HUES48 (cell line): Measurements from ENCODE around the gene ZBTB5.
"Not testable (repeated sequence)": the region's sequence is repeated elsewhere in the genome, so short reads cannot be mapped to it uniquely, and the experiment has no call there.

Experiments used
- H3K27ac ChIP-seq: one replicate; pipeline ENCODE4 v1.7.0; 2013; ENCODE audit warnings: low read depth, low read length, inconsistent platforms
- H3K27me3 ChIP-seq: 2 replicates; pipeline ENCODE4 v1.6.1; 2013; ENCODE audit warnings: mild to moderate bottlenecking, low read length; ENCODE audit not compliant: control insufficient read depth, insufficient read depth
- H3K36me3 ChIP-seq: 2 replicates; pipeline ENCODE4 v1.6.1; 2013; ENCODE audit warnings: low read length; ENCODE audit not compliant: control insufficient read depth, insufficient read depth
- H3K4me1 ChIP-seq: 2 replicates; pipeline ENCODE4 v1.6.1; 2013; ENCODE audit warnings: mild to moderate bottlenecking, low read length; ENCODE audit not compliant: control insufficient read depth, insufficient read depth
- H3K4me3 ChIP-seq: 2 replicates; pipeline ENCODE4 v1.5.1; 2013; ENCODE audit warnings: mild to moderate bottlenecking, low read depth, low read length
- H3K9ac ChIP-seq: 2 replicates; pipeline ENCODE4 v1.6.1; 2013; ENCODE audit warnings: mild to moderate bottlenecking, low read depth, low read length, moderate library complexity
- H3K9me3 ChIP-seq: 2 replicates; pipeline ENCODE4 v1.6.1; 2013; ENCODE audit warnings: low read length; ENCODE audit not compliant: control insufficient read depth, insufficient read depth

Gene ZBTB5

DNA sequence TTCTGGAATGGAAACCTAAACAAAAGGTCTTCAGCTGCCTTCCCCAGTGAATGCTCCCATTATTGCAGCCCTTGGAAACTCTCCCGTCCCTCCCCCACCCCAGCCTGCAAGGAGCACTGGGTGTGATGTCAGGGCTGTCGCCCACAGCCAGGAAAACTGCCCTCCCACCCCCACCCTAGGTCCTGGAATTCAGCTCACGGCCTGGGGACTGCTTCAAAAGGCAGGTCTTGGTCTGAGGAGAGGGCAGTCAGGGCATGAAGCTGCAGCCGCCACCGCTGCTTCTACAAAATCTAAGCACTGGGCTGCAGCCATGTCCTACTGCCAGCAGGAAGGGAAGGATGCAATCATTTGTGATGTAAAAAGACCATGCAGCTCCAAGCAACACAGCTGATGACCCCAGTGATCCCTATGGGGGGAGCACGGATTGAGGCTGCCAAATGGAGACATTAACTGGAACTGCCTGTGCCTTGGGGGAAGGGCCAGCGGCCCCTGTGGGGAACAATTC, 31.3 kb downstream of the ZBTB5 start:
- Histone ChIP-seq H3K27ac (peak overlapping the region; percentile 82), H3K4me3 (no peak overlapping the region), H3K9me3 (no peaks in the 10 kb centered on the region), H3K4me1 (peaks cover 14% of the 10 kb centered on the region; the same call in 1 of the 2 replicates), H3K36me3 (peaks cover 84% of the 10 kb centered on the region), H3K27me3 (no peaks in the 10 kb centered on the region), H3K9ac (no peak overlapping the region)

- H3K4me3 ChIP-seq, result no peak overlapping the region
- no peak overlapping the region for H3K27ac ChIP-seq
- H3K9me3 ChIP-seq, result no peaks in the 10 kb centered on the region
- H3K9ac ChIP-seq, result no peak overlapping the region
- peaks cover 84% of the 10 kb centered on the region for H3K36me3 ChIP-seq
- H3K27me3 ChIP-seq, result no peaks in the 10 kb centered on the region
- peaks cover 14% of the 10 kb centered on the region; the same call in 1 of the 2 replicates for H3K4me1 ChIP-seq
Observed at GRCh38 chr9:37432020-37432419, 33.2 kb downstream of the ZBTB5 start.

GRCh38 chr9:37430841-37431597, 34.2 kb downstream of the ZBTB5 start:
- H3K4me3 ChIP-seq, result no peak overlapping the region
- 0 out of 2 replicates have a peak overlapping the region, but pooled peaks have one; percentile 25 for H3K9ac ChIP-seq
- H3K27ac ChIP-seq, result peak overlapping the region; percentile 38
- peaks cover 85% of the 10 kb centered on the region for H3K36me3 ChIP-seq
- no peaks in the 10 kb centered on the region for H3K27me3 ChIP-seq
- no peaks in the 10 kb centered on the region for H3K9me3 ChIP-seq
- peaks cover 14% of the 10 kb centered on the region; the same call in 1 of the 2 replicates for H3K4me1 ChIP-seq

- no peaks in the 10 kb centered on the region for H3K9me3 ChIP-seq
- H3K9ac ChIP-seq, result no peak overlapping the region
- no peak overlapping the region for H3K4me3 ChIP-seq
- H3K4me1 ChIP-seq, result peaks cover 19% of the 10 kb centered on the region; the same call in 1 of the 2 replicates
- no peak overlapping the region for H3K27ac ChIP-seq
- H3K27me3 ChIP-seq, result no peaks in the 10 kb centered on the region
- peaks cover 78% of the 10 kb centered on the region for H3K36me3 ChIP-seq
Observed at GRCh38 chr9:37429441-37430285, 35.6 kb downstream of the ZBTB5 start.

DNA sequence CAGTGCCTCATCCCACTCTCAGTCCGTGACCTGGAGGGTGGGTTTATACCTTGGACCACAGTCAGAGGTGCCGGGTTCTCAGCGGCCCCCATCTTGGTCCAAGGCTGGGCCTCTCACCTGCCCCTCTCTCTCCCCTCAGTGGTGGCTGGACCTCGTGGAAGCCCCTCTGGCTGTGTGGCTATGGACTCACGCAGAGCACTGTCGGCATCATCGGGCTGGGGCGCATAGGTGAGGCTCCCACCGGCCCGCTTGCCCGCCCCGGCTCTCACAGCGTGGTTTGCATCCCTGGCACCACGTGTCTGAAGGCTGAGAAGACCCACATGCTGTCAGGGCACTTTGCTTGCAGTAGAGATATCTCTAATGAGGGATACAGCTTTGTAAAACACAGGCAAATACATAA, 36.9 kb downstream of the ZBTB5 start:
- Histone ChIP-seq H3K4me1 (peaks cover 19% of the 10 kb centered on the region), H3K36me3 (peaks cover 83% of the 10 kb centered on the region), H3K27ac (no peak overlapping the region), H3K9me3 (no peaks in the 10 kb centered on the region), H3K9ac (no peak overlapping the region), H3K27me3 (no peaks in the 10 kb centered on the region), H3K4me3 (no peak overlapping the region)

- Histone ChIP-seq H3K9ac (no peak overlapping the region), H3K36me3 (peaks cover 73% of the 10 kb centered on the region), H3K4me3 (no peak overlapping the region), H3K9me3 (no peaks in the 10 kb centered on the region), H3K27me3 (no peaks in the 10 kb centered on the region), H3K27ac (no peak overlapping the region), H3K4me1 (peaks cover 21% of the 10 kb centered on the region)
Observed at GRCh38 chr9:37426846-37427245, 38.4 kb downstream of the ZBTB5 start.

DNA sequence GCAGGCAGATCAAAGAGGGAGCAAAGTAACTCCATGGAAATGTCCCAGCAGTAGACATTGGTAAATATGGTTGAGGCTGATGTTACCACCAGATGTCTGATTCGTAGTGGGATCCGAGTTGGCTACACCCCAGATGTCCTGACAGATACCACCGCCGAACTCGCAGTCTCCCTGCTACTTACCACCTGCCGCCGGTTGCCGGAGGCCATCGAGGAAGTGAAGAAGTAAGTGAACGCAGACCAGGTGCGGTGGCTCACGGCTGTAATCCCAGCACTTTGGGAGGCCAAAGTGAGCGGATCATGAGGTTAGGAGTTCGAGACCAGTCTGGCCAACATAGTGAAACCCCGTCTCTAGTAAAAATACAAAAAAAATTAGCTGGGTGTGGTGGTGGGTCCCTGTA, 38.8 kb downstream of the ZBTB5 start:
- H3K9me3 ChIP-seq, H3K27ac ChIP-seq, H3K4me3 ChIP-seq, H3K27me3 ChIP-seq, H3K9ac ChIP-seq: not testable (repeated sequence)
- H3K4me1 ChIP-seq, result peaks cover 23% of the 10 kb centered on the region
- H3K36me3 ChIP-seq, result peaks cover 69% of the 10 kb centered on the region

DNA sequence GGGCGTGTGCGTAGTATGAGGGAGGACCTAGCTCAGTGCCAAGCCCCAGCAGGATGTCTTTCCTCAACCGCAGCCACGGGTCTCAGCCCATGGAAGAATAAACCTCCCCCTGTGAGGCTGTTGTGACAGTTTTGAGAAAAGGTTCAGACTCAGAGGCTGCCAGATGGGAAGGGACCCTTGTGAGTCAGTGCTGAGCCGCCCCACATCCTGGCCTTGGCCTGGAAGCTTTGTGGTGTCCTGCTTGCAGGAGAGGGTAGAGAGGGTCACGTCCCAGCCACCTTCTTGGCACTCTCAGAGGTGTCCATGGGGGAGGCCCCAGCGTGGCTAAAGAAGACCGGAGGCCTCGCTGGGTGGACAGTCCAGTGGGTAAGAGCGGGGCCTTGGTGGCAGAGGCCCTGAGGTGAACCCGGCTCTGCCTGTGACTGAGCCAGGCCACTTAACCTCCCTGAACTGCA, 39.9 kb downstream of the ZBTB5 start:
- Histone ChIP-seq H3K9ac (no peak overlapping the region; the same call in 1 of the 2 replicates), H3K9me3 (no peaks in the 10 kb centered on the region), H3K36me3 (peaks cover 58% of the 10 kb centered on the region), H3K4me1 (peaks cover 23% of the 10 kb centered on the region), H3K27ac (no peak overlapping the region), H3K27me3 (no peaks in the 10 kb centered on the region), H3K4me3 (no peak overlapping the region)

GRCh38 chr9:37424686-37425297, 40.5 kb downstream of the ZBTB5 start:
- Histone ChIP-seq H3K36me3 (peaks cover 53% of the 10 kb centered on the region), H3K27ac (no peak overlapping the region), H3K4me3 (no peak overlapping the region), H3K4me1 (peaks cover 23% of the 10 kb centered on the region), H3K9me3 (no peaks in the 10 kb centered on the region), H3K9ac (no peak overlapping the region; the same call in 1 of the 2 replicates), H3K27me3 (no peaks in the 10 kb centered on the region)

DNA sequence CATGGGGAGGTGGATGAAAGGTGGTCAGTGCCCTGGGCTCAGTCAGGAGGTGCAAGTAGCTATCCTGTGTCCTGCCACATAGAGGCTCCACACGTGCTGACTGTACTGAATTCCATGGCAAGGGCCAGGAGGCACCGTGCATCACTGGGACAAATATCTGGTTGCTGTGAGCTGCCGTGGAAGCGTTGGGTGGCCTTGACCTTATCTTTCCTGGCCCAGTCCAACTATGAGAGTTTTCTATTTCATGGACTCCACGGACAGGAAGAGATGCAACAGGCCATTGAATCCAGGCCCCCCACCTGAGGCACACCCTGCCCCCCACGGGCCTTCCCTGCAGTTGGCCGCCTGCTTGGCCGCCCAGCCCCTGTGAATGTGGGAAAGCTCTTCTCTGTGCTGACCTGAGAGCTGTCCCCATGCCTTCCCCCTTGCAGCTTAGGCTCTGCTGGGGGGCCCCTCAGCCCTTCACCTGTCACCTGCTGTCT, 41.0 kb downstream of the ZBTB5 start:
- H3K27me3 ChIP-seq, result no peaks in the 10 kb centered on the region
- no peak overlapping the region for H3K27ac ChIP-seq
- H3K9me3 ChIP-seq, result no peaks in the 10 kb centered on the region
- peaks cover 23% of the 10 kb centered on the region for H3K4me1 ChIP-seq
- H3K9ac ChIP-seq, result no peak overlapping the region
- H3K4me3 ChIP-seq, result no peak overlapping the region
- H3K36me3 ChIP-seq, result peaks cover 49% of the 10 kb centered on the region
